Pancreas (tissue), 10 donors: ENCODE data around the gene FSD1L. TPM values are rescaled to one million over a fixed set of nuclear protein-coding genes. Genes with fewer than 3 reads are reported as not detected.

Experiments used
- ATAC-seq, 4 donors: fragments of 200-7000 bp; cut with Tn5 transposase; one replicate each; pipeline versions ENCODE4 v1.8.0 to v1.9.1; 2020; ENCODE audit warnings: mild to moderate bottlenecking in 4 of 4, moderate library complexity in 4 of 4
- DNase-seq, 6 donors: peaks; one replicate each; pipeline ENCODE4 v3.0.0-alpha.2; 2020
- FAIRE-seq: peaks from 2 replicates; lab custom pipeline; 2012; peaks lifted over from hg19 to GRCh38; lab: Jason Lieb, UNC
- H3K27ac ChIP-seq, 4 donors: fragments of 200-600 bp; sonication (generic); 1 replicate in 3 of 4; 2 replicates in 1 of 4; pipeline versions ENCODE4 v1.5.0 to v1.8.0; 2020
- H3K27me3 ChIP-seq, 4 donors: fragments of 200-600 bp; one replicate each; pipeline ENCODE4 v1.8.0; 2021
- H3K36me3 ChIP-seq, 3 donors: fragments of 200-600 bp; sonication (generic) in 1 of 3; one replicate each; pipeline versions ENCODE4 v1.5.0 to v1.8.0; 2020 to 2021
- H3K4me1 ChIP-seq, 3 donors: fragments of 200-600 bp; one replicate each; pipeline ENCODE4 v1.8.0; 2021
- H3K4me3 ChIP-seq, 4 donors: fragments of 200-600 bp; sonication (generic) in 2 of 4; one replicate each; pipeline versions ENCODE4 v1.5.0 to v1.8.0; 2020 to 2021
- H3K9me3 ChIP-seq, 4 donors: fragments of 200-600 bp; one replicate each; pipeline ENCODE4 v1.8.0; 2021
- WGBS, 2 donors: extraction: QIAGEN DNeasy Blood & Tissue Kit; methylation state at CpG; one replicate each; pipeline ENCODE4 v1.1.7; 2013; 5-methylcytosine and 5-hydroxymethylcytosine counted together
- intact Hi-C, 3 donors: fragments of 100-400 bp; cut with DNase I; formaldehyde crosslinking; loops; one replicate each; pipeline versions ENCODE4 v1.11.1 to v1.14.2; 2022
- polyA plus RNA-seq, 2 donors: library from polyadenylated mRNA; stranded (reverse); fragments of 200-250 nt; gene quantifications; one replicate each; pipeline ENCODE4 v1.2.3, GENCODE V29; 2013
- total RNA-seq, 6 donors: library from RNA; stranded (reverse); fragmentation: NEBNext Ultra II Directional in 4 of 6; extraction: Animal tissue kit (Norgen Biotek cat#: 25700) in 4 of 6; gene quantifications; one replicate each; pipeline versions ENCODE4 v1.2.1 to v1.2.4, GENCODE V29; 2021 to 2023
- TF ChIP-seq, protein P1 (sequence below), 4 donors: fragments of 200-600 bp; sonication (generic) in 3 of 4; IDR thresholded peaks; one replicate each; pipeline versions ENCODE4 v1.5.0 to v1.8.0; 2021; ENCODE audit warnings: antibody characterized with exemption in 4 of 4
- donor health status: healthy with polysubstance abuse.
- donor health status: DM: no; HTN: no; CAD: no; lungs with moderate emphysema.
- donor health status: DM: no; HTN: no; CAD: no.
- donor health status: control.
- donor health status: control.
- donor health status: Bipolar disorder and iron deficiency.
- donor health status: DM: yes; HTN: yes; CAD: no.
- donor health status: DM: no; HTN: no; CAD: no.
- donor health status: DM: no; HTN: no; CAD: no.
- donor health status: DM: yes; HTN: yes; CAD: no.

Gene FSD1L
- total and polyA plus RNA-seq, 8 donors = 1.4 to 8.2 (median 2.6) TPM

DNA sequence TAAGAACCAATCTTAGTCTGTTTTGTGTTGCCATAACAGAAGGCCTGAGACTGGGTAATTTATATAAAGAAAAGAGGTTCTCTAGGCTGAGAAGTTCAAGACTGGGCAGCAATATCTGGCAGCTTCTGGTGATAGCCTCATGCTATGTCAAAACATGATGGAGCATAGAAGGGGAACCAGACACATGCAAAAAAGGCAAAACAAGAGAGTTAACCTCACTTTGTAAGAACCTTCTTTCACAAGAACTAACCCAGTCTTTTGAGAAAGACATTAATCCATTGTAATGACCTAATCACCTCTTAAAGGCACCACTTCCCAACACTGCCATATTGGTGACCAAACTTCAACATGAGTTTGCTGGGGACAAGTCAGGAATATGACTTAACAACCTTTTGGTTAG is 37.3 kb downstream of the FSD1L start:
- Histone ChIP-seq H3K27ac (no peak overlapping the region), H3K27me3 (no peaks in the 10 kb centered on the region), H3K9me3 (no peaks in the 10 kb centered on the region), H3K36me3 (no peaks in the 10 kb centered on the region), H3K4me1 (no peaks in the 10 kb centered on the region), H3K4me3 (no peak overlapping the region)
- ATAC-seq (no peak), FAIRE-seq (no peak), DNase-seq (no peak)
- TF ChIP-seq, protein P1, sequence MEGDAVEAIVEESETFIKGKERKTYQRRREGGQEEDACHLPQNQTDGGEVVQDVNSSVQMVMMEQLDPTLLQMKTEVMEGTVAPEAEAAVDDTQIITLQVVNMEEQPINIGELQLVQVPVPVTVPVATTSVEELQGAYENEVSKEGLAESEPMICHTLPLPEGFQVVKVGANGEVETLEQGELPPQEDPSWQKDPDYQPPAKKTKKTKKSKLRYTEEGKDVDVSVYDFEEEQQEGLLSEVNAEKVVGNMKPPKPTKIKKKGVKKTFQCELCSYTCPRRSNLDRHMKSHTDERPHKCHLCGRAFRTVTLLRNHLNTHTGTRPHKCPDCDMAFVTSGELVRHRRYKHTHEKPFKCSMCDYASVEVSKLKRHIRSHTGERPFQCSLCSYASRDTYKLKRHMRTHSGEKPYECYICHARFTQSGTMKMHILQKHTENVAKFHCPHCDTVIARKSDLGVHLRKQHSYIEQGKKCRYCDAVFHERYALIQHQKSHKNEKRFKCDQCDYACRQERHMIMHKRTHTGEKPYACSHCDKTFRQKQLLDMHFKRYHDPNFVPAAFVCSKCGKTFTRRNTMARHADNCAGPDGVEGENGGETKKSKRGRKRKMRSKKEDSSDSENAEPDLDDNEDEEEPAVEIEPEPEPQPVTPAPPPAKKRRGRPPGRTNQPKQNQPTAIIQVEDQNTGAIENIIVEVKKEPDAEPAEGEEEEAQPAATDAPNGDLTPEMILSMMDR (IDR thresholded peaks at IDR 0.05) = no peak
- intact Hi-C loops = no loop called here

GRCh38 chr9:105496826-105497225 is 49.0 kb downstream of the FSD1L start:
- H3K9me3 ChIP-seq = no peaks in the 10 kb centered on the region
- TF ChIP-seq, protein P1 (IDR thresholded peaks at IDR 0.05) = no peak
- H3K27ac ChIP-seq = no peak overlapping the region
- DNase-seq (no peak), FAIRE-seq (no peak), ATAC-seq (no peak)
- no peaks in the 10 kb centered on the region for H3K36me3 ChIP-seq
- H3K27me3 ChIP-seq = no peaks in the 10 kb centered on the region
- 72 to 74% methylated on average over 2 of the region's 2 CpGs for WGBS, 2 donors
- intact Hi-C loops = no loop called here
- H3K4me3 ChIP-seq = no peak overlapping the region
- no peaks in the 10 kb centered on the region for H3K4me1 ChIP-seq

DNA sequence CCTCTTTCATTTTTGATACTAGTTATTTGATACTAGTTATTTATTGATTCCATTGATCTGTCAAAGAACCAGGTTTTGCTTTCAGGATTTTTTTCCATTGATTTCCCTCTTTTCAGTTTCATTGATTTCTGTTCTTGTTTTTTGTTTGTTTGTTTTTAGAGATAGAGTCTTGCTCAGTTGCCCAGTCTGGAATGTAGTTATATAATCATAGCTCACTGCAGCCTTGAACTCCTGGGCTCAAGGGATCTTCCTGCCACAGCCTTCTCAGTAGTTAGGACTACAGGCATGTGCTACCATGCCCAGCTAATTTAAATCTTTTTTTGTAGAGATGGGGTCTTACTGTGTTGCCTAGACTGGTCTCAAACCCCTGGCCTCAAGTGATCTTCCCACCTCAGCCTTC is 49.9 kb downstream of the FSD1L start:
- no peak for DNase-seq
- no peak overlapping the region for H3K27ac ChIP-seq
- no peaks in the 10 kb centered on the region for H3K9me3 ChIP-seq
- H3K4me1 ChIP-seq = no peaks in the 10 kb centered on the region
- TF ChIP-seq, protein P1 (IDR thresholded peaks at IDR 0.05) = no peak
- no peak overlapping the region for H3K4me3 ChIP-seq
- intact Hi-C loops = no loop called here
- no peaks in the 10 kb centered on the region for H3K27me3 ChIP-seq
- no peak for ATAC-seq
- FAIRE-seq = no peak
- H3K36me3 ChIP-seq = no peaks in the 10 kb centered on the region

GRCh38 chr9:105500108-105500766 is 52.4 kb downstream of the FSD1L start:
- TF ChIP-seq, protein P1 (IDR thresholded peaks at IDR 0.05) = no peak
- 53 to 55% methylated on average over 2 of the region's 2 CpGs for WGBS, 2 donors
- Histone ChIP-seq H3K27me3 (no peaks in the 10 kb centered on the region), H3K4me1 (no peaks in the 10 kb centered on the region), H3K27ac (peak overlapping the region in 2 of 4 donors; percentile 47 to 51), H3K9me3 (no peaks in the 10 kb centered on the region), H3K36me3 (no peaks in the 10 kb centered on the region), H3K4me3 (no peak overlapping the region)
- ATAC-seq = peak in 3 of 4 donors; percentile 62 to 87 (median 80)
- no peak for FAIRE-seq
- intact Hi-C loops = no loop called here
- DNase-seq = no peak

GRCh38 chr9:105501414-105501813 is 53.6 kb downstream of the FSD1L start:
- intact Hi-C loops = no loop called here
- FAIRE-seq = no peak
- no peaks in the 10 kb centered on the region for H3K9me3 ChIP-seq
- TF ChIP-seq, protein P1 (IDR thresholded peaks at IDR 0.05) = no peak
- peaks cover 0 to 2% (median 0%) of the 10 kb centered on the region in 3 donors for H3K4me1 ChIP-seq
- H3K36me3 ChIP-seq = no peaks in the 10 kb centered on the region
- peak overlapping the region in 1 of 4 donors; percentile 51 for H3K27ac ChIP-seq
- 89 to 91% methylated on average over 4 of the region's 4 CpGs for WGBS, 2 donors
- H3K4me3 ChIP-seq = no peak overlapping the region
- DNase-seq = no peak
- H3K27me3 ChIP-seq = no peaks in the 10 kb centered on the region
- no peak for ATAC-seq
